HEK293T (cell line): ENCODE results near the gene RNFT2.

Source experiments
- BHLHE40 ChIP-seq: fragments of 450-650 bp; IDR thresholded peaks from 2 replicates; pipeline ENCODE4 v1.6.1; 2016; ENCODE audit warnings: mild to moderate bottlenecking, moderate library complexity, borderline replicate concordance
- ELF4 ChIP-seq: fragments of 450-650 bp; IDR thresholded peaks from 2 replicates; pipeline ENCODE4 v1.6.1; 2017; ENCODE audit warnings: antibody characterized with exemption
- FOXA1 ChIP-seq: fragments of 450-650 bp; IDR thresholded peaks from 2 replicates; pipeline ENCODE4 v1.6.1; 2016; ENCODE audit warnings: mild to moderate bottlenecking
- FOXM1 ChIP-seq: fragments of 450-650 bp; IDR thresholded peaks from 2 replicates; pipeline ENCODE4 v1.6.1; 2017; ENCODE audit warnings: mild to moderate bottlenecking, borderline replicate concordance
- HDGF ChIP-seq: fragments of 450-650 bp; IDR thresholded peaks from 2 replicates; pipeline ENCODE4 v1.6.1; 2017; ENCODE audit warnings: antibody characterized with exemption, borderline replicate concordance
- SP1 ChIP-seq: fragments of 450-650 bp; IDR thresholded peaks from 2 replicates; pipeline ENCODE4 v1.6.1; 2017
- SUZ12 ChIP-seq: fragments of 450-650 bp; IDR thresholded peaks from 2 replicates; pipeline ENCODE4 v1.6.1; 2016; ENCODE audit warnings: mild to moderate bottlenecking
- TARDBP ChIP-seq: fragments of 450-650 bp; IDR thresholded peaks from 2 replicates; pipeline ENCODE4 v1.6.1; 2016

GRCh38 chr12:116862167-116862566 is 124.1 kb downstream of the RNFT2 start:
- TF ChIP-seq FOXM1 (no peak), SP1 (no peak), BHLHE40 (no peak), HDGF (no peak), SUZ12 (no peak), TARDBP (no peak), FOXA1 (no peak), ELF4 (no peak)
